ENCODE measurements around the gene KRTAP5-7. TPM values are rescaled to one million over a fixed set of nuclear protein-coding genes. Genes with fewer than 3 reads are reported as not detected.

The KRTAP5-7 gene
- total RNA-seq, 4 donors from 2014 or later, result 0.38 TPM; not detected in 3

- peaks cover 0 to 9% (median 6%) of the 10 kb centered on the region in 3 donors for H3K4me1 ChIP-seq
- H3K27me3 ChIP-seq, result no peaks in the 10 kb centered on the region
- intact Hi-C loops (cut with DNase I), result no loop called here
- H3K9me3 ChIP-seq, result no peaks in the 10 kb centered on the region
- H3K4me3 ChIP-seq, result no peak overlapping the region
- no peak for DNase-seq
- peaks cover 38 to 95% (median 43%) of the 10 kb centered on the region in 3 donors for H3K36me3 ChIP-seq
- TF ChIP-seq CTCF (IDR thresholded peaks at IDR 0.05) (no peak), POLR2A (IDR thresholded peaks at IDR 0.05) (no peak)
- H3K27ac ChIP-seq, result no peak overlapping the region
- WGBS, 2 donors, result 88 to 96% methylated on average over 20 to 21 of the region's 30 CpGs
Observed at GRCh38 chr11:71501071-71501985, 25.7 kb upstream of the KRTAP5-7 start.

- no peak overlapping the region for H3K27ac ChIP-seq
- no peak for DNase-seq
- H3K4me1 ChIP-seq, result peaks cover 0 to 9% (median 6%) of the 10 kb centered on the region in 3 donors
- TF ChIP-seq POLR2A (IDR thresholded peaks at IDR 0.05), result no peak
- no peak for TF ChIP-seq CTCF (IDR thresholded peaks at IDR 0.05)
- 92 to 93% methylated on average over 5 to 6 of the region's 10 CpGs for WGBS, 2 donors
- no peaks in the 10 kb centered on the region for H3K27me3 ChIP-seq
- H3K9me3 ChIP-seq, result peaks cover 0 to 2% (median 0%) of the 10 kb centered on the region in 3 donors
- H3K36me3 ChIP-seq, result peaks cover 36 to 95% (median 36%) of the 10 kb centered on the region in 3 donors
- intact Hi-C loops (cut with DNase I), result no loop called here
- H3K4me3 ChIP-seq, result no peak overlapping the region
Observed at GRCh38 chr11:71502026-71502425, 25.0 kb upstream of the KRTAP5-7 start.

DNA sequence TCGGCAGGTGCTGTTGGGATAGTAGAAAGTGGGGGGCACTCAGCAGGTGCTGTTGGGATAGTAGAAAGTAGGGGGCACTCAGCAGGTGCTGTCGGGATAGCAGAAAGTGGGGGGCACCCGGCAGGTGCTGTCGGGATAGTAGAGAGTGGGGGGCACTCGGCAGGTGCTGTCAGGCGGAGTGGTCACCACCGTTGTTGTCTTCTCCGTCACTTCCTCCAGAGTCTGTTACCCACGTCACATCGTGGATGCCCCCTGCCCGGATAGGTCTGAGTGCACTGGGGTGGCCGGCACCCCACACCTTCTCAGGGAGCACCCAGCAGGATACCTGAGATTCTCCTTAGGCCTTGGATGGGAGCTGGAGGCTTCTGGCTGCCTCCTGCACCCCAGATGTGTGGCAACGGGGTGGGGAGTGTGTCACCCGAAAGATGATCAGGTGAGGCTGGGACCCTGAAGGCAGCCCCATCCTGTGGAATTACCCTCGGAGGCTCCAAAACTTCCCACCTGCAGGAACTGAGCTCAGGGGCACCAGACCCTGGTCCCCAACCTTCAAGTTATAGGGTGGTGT lies 24.1 kb upstream of the KRTAP5-7 start:
- DNase-seq, result no peak
- Histone ChIP-seq H3K4me3 (no peak overlapping the region), H3K27me3 (no peaks in the 10 kb centered on the region), H3K4me1 (peaks cover 0 to 9% (median 6%) of the 10 kb centered on the region in 3 donors), H3K9me3 (peaks cover 0 to 5% (median 0%) of the 10 kb centered on the region in 3 donors), H3K36me3 (peaks cover 28 to 91% (median 31%) of the 10 kb centered on the region in 3 donors), H3K27ac (no peak overlapping the region)
- TF ChIP-seq CTCF (IDR thresholded peaks at IDR 0.05), result no peak
- no peak for TF ChIP-seq POLR2A (IDR thresholded peaks at IDR 0.05)
- WGBS, 2 donors, result 98 to 100% methylated on average over 8 to 15 of the region's 15 CpGs
- intact Hi-C loops (cut with DNase I), result no loop called here

DNA sequence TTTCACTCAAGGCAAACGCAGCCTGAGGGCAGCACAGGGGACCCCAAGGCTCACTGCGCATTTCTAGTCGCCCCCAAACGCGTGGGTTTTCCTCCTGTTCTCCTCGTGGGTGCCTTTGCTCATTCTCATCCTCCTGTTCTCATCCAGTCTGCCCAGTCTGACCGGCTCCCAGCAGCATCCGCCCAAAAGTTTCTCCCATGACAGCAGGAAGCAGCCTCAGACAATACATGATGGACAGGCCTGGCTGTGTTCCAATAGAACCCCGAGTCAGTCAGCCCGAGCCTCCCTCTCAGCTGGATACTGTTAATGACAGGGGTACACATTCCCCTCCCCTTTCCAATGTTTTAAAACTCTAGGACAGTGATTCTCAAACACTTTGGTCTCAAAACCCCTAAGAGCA lies 22.5 kb upstream of the KRTAP5-7 start:
- H3K27ac ChIP-seq, result no peak overlapping the region
- H3K36me3 ChIP-seq, result peaks cover 18 to 76% (median 23%) of the 10 kb centered on the region in 3 donors
- peaks cover 0 to 9% (median 0%) of the 10 kb centered on the region in 3 donors for H3K9me3 ChIP-seq
- 48 to 61% methylated on average over 9 to 10 of the region's 10 CpGs for WGBS, 2 donors
- no peak for DNase-seq
- TF ChIP-seq POLR2A (IDR thresholded peaks at IDR 0.05) (no peak), CTCF (IDR thresholded peaks at IDR 0.05) (no peak)
- H3K27me3 ChIP-seq, result no peaks in the 10 kb centered on the region
- H3K4me3 ChIP-seq, result no peak overlapping the region
- intact Hi-C loops (cut with DNase I), result no loop called here
- peaks cover 0 to 9% (median 6%) of the 10 kb centered on the region in 3 donors for H3K4me1 ChIP-seq

- no peak for TF ChIP-seq CTCF (IDR thresholded peaks at IDR 0.05)
- TF ChIP-seq POLR2A (IDR thresholded peaks at IDR 0.05), result no peak
- intact Hi-C loops (cut with DNase I), result no loop called here
- peaks cover 13 to 71% (median 18%) of the 10 kb centered on the region in 3 donors for H3K36me3 ChIP-seq
- peaks cover 0 to 14% (median 4%) of the 10 kb centered on the region in 3 donors for H3K9me3 ChIP-seq
- no peak for DNase-seq
- H3K4me3 ChIP-seq, result no peak overlapping the region
- H3K27me3 ChIP-seq, result no peaks in the 10 kb centered on the region
- no peak overlapping the region for H3K27ac ChIP-seq
- peaks cover 0 to 9% (median 6%) of the 10 kb centered on the region in 3 donors for H3K4me1 ChIP-seq
- WGBS, 2 donors, result 55 to 65% methylated on average over 2 of the region's 2 CpGs
Observed at GRCh38 chr11:71505001-71505400, 22.1 kb upstream of the KRTAP5-7 start.

Data from esophagus squamous epithelium (tissue), 5 donors.